Embryonic facial prominence (tissue), 1 donor: ENCODE data around the gene HGFAC.

Source experiments
- DNase-seq: peaks from one replicate; pipeline ENCODE4 v3.0.0-alpha.2; 2016; ENCODE audit errors: extremely low spot score

HGFAC gene

GRCh38 chr4:3441501-3442459, at the start of gene HGFAC:
Gene HGFAC, plus strand, starts transcription at chr4:3441968. Its CDS starts 34 bp downstream, at chr4:3442002.
- DNase-seq: no peak

GRCh38 chr4:3392321-3392720, 49.4 kb upstream of the HGFAC start:
- DNase-seq: no peak

GRCh38 chr4:3393171-3393570, 48.6 kb upstream of the HGFAC start:
- no peak for DNase-seq

GRCh38 chr4:3396600-3396999, 45.2 kb upstream of the HGFAC start:
- DNase-seq: no peak

GRCh38 chr4:3397128-3397527, 44.6 kb upstream of the HGFAC start:
- DNase-seq: no peak

GRCh38 chr4:3399277-3400194, 42.2 kb upstream of the HGFAC start:
- no peak for DNase-seq

GRCh38 chr4:3401436-3402171, 40.2 kb upstream of the HGFAC start:
- DNase-seq: no peak

GRCh38 chr4:3402491-3403347, 39.0 kb upstream of the HGFAC start:
- no peak for DNase-seq

GRCh38 chr4:3403348-3403906, 38.3 kb upstream of the HGFAC start:
- no peak for DNase-seq

- no peak for DNase-seq
These were observed 37.2 kb upstream of the HGFAC start for GRCh38 chr4:3404546-3404945.

GRCh38 chr4:3405176-3405575, 36.6 kb upstream of the HGFAC start:
- DNase-seq: no peak

- no peak for DNase-seq
These were observed 35.7 kb upstream of the HGFAC start for GRCh38 chr4:3406021-3406420.

GRCh38 chr4:3406431-3406830, 35.3 kb upstream of the HGFAC start:
- DNase-seq: no peak

- no peak for DNase-seq
These were observed 34.5 kb upstream of the HGFAC start for GRCh38 chr4:3407171-3407771.

GRCh38 chr4:3407930-3408792, 33.6 kb upstream of the HGFAC start:
- no peak for DNase-seq

- no peak for DNase-seq
These were observed 32.9 kb upstream of the HGFAC start for GRCh38 chr4:3408793-3409330.

- no peak for DNase-seq
These were observed 32.1 kb upstream of the HGFAC start for GRCh38 chr4:3409571-3410091.

GRCh38 chr4:3410401-3411135, 31.2 kb upstream of the HGFAC start:
- no peak for DNase-seq
